Astrocyte (in vitro differentiated cells and primary cell): ENCODE data around the gene PITX1.

Experiments used
- EZH2 ChIP-seq: IDR thresholded peaks from 2 replicates; pipeline ENCODE4 v1.6.1; 2012; ENCODE audit warnings: mild to moderate bottlenecking, low read length, inconsistent platforms; ENCODE audit not compliant: insufficient read depth
- TF ChIP-seq, protein P1 (sequence below): IDR thresholded peaks from 2 replicates; pipeline ENCODE4 v1.5.1; 2011; ENCODE audit warnings: low read depth, mild to moderate bottlenecking, inconsistent platforms, low read length, moderate library complexity; ENCODE audit not compliant: insufficient read depth

DNA sequence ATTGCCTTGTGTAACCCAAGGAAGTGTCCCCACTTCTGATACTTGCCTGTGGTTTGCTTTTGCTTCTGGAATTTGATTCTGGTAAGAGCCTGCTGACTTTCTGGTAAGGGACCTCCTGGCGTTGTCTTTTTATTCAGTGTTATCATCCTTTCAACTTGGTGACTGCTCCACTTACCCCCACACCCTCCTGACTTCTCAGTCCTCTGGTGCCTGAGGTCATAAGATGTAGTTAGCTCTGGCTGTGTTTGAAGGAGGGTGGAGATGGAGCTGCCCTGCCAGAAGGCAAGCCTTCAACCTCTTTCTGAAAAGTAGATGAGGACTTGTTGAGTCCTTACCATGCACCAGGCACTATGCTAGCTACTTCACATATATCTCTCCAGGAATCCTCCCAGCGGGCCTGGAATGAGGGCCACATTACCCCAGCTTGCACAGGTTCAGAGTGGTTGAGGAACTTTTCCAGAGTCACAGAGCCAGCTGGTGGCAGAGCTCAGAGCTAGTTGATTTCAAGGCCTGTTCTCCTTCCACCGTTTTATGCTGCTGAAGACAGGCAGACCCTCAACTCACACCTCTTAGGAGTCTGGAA, 45.2 kb upstream of the PITX1 start:
- no peak for TF ChIP-seq EZH2
- TF ChIP-seq, protein P1, sequence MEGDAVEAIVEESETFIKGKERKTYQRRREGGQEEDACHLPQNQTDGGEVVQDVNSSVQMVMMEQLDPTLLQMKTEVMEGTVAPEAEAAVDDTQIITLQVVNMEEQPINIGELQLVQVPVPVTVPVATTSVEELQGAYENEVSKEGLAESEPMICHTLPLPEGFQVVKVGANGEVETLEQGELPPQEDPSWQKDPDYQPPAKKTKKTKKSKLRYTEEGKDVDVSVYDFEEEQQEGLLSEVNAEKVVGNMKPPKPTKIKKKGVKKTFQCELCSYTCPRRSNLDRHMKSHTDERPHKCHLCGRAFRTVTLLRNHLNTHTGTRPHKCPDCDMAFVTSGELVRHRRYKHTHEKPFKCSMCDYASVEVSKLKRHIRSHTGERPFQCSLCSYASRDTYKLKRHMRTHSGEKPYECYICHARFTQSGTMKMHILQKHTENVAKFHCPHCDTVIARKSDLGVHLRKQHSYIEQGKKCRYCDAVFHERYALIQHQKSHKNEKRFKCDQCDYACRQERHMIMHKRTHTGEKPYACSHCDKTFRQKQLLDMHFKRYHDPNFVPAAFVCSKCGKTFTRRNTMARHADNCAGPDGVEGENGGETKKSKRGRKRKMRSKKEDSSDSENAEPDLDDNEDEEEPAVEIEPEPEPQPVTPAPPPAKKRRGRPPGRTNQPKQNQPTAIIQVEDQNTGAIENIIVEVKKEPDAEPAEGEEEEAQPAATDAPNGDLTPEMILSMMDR = no peak
